Activated CD4-positive, alpha-beta T cell treated with anti-CD3 and anti-CD28 coated beads, Interleukin-2, amount 50 U/mL, for 24 hours (primary cell): ENCODE measurements around the gene TSHZ2.
A peak's percentile ranks its signal among the peaks of the same experiment; 100 is the strongest.

Experiments
- DNase-seq, 2 donors: peaks; one replicate each; pipeline ENCODE4 v3.0.0-alpha.2; 2020; ENCODE audit warnings: low read depth in 1 of 2, low spot score in 1 of 2

Gene TSHZ2

DNA sequence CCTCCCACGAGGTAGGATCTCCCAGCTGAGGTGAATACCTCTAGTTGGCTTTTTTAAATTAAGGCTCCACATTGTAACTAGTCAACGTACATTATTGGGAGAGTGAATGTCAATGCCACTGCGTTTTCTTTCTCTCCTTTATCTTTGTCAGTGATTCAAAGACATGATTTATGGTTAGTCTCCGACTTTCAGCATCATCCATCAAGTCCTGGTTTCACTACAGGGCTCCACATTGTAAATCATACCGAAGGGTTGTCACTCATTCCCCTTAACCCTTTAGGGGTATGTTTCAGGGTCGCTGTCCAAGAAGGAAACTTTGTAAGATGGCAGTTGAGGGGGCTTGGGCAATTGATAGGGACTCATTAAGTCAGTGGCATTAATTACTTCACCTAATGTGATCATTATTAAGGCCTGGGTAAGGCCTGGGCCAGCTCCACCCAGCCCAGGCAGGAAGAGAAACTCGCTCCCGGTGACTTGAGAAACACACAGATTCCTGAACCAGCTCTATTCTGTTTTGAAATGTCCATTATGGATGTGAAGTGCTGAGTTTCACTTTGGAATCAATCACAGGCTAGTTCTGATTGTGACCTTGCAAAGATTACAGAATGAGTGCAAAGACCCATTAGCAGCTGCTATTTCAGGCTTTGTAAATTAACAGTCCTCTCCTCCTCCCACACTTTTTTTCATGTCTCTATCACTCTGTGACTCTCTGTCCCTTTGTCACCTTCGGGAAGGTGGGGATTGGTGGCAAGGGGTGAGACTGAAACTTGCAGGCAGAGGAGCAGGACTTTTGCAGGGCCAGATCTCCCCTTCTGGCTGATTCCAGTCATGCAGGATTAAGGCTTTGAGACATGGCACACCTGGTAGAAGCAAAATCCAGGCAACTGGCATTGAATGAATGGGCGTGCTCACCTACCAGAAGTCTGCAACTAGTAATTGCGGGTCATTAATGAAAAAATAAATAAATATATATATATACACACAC, 222.4 kb downstream of the TSHZ2 start:
- DNase-seq: no peak

GRCh38 chr20:53195876-53196610, 223.9 kb downstream of the TSHZ2 start:
- DNase-seq: no peak

GRCh38 chr20:53201588-53201987, 229.4 kb downstream of the TSHZ2 start:
- DNase-seq: no peak

DNA sequence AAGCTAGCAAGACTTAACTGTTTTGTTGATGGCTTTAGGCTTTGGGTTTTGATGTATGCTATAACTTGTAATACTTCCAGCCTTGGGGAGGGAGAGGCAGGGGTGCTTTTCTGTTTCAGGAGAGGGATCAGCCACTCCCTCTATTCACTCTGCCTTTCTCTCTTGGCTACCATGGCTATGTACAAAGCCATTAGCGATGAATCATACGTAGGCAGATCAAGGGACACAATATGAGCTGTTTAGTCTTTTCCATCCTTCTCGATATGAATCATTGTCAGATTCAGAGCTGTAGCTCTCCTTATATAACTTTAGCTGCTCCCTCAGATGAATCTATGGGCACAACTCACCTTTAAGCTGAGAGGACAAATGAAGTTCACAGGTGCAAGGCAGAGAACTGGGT, 230.6 kb downstream of the TSHZ2 start:
- peak in 1 of 2 donors; percentile 9 for DNase-seq

DNA sequence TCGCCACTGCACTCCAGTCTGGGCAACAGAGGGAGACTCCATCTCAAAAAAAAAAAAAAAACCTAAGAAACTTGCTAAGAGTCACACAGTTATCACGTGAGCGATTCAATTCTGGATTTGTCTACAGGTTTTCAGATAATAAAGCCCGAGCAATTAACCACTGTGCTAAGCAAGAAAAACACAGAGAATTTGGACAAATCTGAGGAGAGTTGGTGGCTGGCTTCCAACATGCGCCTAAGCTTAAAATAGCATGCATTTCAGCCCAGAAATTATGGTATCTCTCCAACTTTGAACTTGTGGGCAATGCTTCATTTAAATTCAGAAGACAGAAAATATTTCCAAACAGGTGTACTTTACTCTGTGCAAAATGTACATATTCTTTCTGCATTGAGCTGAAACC, 232.9 kb downstream of the TSHZ2 start:
- no peak for DNase-seq

- no peak for DNase-seq
Measured at GRCh38 chr20:53208110-53208832, 236.1 kb downstream of the TSHZ2 start.

DNA sequence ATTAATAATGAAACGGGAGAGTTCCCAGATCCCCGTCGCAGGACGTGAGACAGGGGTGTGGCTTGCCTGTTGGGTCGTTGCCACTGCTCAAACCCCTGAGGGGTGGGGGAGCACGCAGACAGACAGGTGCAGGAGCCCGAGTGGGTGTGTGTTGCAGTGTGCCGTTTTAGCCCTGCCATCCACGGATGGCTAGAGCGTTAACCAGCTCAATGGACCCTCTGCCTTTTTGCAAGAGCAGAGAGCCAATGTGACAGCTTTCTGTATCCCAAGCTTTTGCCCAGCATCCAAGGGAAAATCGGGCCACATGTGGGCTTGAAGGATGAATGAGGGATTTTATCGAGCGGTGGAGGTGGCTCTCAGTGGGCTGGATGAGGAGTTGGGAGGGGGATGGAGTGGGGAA, 237.9 kb downstream of the TSHZ2 start:
- no peak for DNase-seq

DNA sequence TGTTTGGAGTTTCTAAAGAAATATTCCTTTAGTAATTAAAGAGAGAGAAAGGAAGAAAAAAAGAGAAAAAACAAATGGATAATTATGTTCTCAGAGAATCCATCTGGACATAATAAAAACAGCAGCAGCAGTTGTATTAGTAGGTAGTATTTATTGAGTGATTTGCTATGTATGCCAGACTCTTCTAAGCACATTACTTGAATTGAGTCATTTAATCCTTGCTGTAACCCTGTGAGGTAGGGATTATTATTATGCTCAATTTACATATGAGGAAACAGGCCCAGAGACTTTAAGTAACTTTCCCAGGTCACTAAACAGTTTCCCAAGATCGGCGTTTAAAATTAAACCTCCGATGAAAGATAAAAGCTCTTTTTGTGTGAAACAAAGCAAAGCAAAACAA, 238.8 kb downstream of the TSHZ2 start:
- DNase-seq: no peak

DNA sequence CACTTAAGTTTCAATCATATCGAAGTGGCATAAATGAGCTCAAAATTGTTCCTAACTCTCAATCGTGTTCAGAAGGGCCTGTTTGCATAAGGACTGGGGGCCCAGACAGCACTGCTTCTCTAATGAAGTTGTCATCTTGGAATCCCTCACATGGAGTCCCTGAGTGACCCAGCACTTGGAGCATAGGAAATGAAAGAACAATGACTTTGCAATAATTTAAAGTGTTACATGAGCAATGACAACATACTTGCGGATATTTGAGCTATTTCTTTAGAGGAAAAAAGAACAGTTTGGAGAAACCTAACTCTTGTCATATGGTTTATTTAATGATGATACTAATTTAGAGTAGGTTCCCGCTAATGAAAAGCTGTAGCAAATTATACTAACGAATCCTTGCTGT, 239.9 kb downstream of the TSHZ2 start:
- DNase-seq: no peak

DNA sequence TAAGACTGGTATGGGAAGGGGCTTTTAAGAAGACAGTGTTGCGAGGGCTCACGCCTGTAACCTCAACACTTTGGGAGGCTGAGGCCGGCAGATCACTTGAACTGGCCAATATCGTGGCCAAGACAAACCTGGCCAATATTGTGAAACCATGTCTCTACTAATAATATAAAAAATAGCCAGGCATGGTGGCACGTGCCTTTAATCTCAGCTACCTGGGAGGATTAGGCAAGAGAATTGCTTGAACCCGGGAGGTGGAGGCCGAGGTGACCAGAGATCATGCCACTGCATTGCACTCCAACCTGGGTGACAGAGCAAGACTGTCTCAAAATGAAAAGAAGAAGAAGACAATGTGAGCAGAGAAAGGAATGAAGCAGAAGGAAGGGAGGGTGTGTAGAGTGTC, 242.2 kb downstream of the TSHZ2 start:
- DNase-seq: no peak

GRCh38 chr20:53215166-53215565, 243.0 kb downstream of the TSHZ2 start:
- no peak for DNase-seq

DNA sequence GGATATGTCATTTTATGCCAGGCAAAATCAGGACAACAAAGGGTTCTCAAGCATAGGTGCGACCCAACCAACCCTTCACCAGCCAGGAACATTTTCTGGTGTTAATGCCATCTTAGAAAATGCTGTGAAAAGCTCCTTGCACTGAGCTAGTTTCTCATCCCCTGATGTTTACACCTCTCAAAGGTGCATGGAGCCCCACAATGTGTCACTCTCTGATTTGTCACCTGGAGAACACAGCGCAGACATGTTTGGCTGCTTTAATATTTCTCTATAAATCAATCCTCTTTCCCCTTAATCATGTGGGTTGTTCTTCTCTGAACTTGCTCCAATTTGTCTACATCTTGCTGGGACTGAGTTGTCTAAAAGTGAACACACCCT, 244.3 kb downstream of the TSHZ2 start:
- DNase-seq: peak in 1 of 2 donors; percentile 21

- peak; percentile 79 to 80 for DNase-seq
Measured at GRCh38 chr20:53216856-53217576, 244.9 kb downstream of the TSHZ2 start.

GRCh38 chr20:53220482-53221307, 248.5 kb downstream of the TSHZ2 start:
- no peak for DNase-seq

DNA sequence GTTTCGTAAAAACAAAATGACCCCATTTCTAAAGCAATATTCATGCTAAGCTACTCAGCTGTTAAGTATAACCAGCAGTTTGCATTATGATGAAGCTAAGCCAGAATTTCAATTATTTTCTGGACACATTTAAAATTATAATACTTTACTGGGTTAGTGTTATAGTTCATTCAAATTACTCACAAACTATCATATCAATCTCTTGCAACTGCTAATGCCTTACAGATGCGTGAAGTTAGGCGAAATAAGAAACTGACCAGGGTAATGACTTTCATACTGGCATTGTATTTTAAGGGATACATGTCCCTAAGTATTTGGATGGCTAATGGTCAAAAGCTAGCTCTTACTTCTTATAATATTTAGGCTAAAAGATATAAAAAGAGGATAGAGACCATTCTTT, 249.6 kb downstream of the TSHZ2 start:
- no peak for DNase-seq

DNA sequence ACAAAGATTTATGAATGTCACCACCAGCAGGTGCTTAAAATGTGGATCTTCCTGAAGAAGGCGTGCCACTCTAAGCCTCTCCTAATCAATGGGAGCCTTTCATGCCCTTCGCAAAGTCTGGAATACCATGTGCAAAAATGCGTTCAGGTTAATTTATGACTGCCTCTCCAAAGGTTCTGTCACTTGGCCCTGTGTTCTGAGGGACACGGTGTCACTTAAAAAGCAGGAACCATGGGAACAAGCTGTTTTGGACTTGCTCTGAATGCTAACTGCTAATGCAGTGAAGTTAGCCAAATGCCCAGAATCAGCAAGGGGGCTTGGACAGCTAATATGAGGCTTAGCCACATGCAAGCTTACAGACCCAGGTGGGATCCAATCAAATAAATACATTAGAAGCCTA, 250.3 kb downstream of the TSHZ2 start:
- DNase-seq: no peak

GRCh38 chr20:53222932-53223331, 250.8 kb downstream of the TSHZ2 start:
- DNase-seq: no peak

DNA sequence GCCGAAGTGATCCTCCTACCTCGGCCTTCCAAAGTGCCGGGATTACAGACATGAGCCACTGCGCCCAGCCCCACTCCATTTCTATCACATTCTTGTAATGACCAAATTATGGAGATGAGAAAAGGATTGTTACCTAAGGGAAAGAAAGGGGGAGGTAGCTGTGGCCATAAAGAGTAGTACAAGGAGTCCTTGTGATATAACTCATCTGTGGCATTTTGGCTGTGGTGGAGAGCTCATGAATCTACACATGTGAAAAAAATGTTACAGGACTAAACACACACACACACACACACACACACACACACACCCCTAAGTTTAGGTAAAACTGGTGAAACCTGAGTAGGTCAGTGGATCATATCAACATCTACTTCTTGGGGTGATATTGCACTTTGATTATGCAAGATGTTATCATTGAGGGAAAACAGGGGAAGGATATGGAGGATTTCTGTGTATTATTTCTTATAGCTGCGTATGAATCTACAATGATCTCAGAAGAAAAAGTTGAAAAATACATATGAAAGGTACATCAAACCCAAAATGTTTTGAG, 251.5 kb downstream of the TSHZ2 start:
- DNase-seq: no peak

- no peak for DNase-seq
Measured at GRCh38 chr20:53224851-53225250, 252.7 kb downstream of the TSHZ2 start.

- no peak for DNase-seq
Measured at GRCh38 chr20:53226826-53227225, 254.7 kb downstream of the TSHZ2 start.
